Uterus (tissue), 4 donors: ENCODE results near the gene FCER1G. TPM values are rescaled to one million over a fixed set of nuclear protein-coding genes. Genes with fewer than 3 reads are reported as not detected.

Experiments used
- DNase-seq, 2 donors: peaks; one replicate each; pipeline ENCODE4 v3.0.0-alpha.2; 2019 to 2020
- H3K27ac ChIP-seq, 2 donors: fragments of 200-600 bp; sonication (generic); 1 replicate in 1 of 2; 2 replicates in 1 of 2; pipeline ENCODE4 v1.5.1; 2016 to 2018
- H3K27me3 ChIP-seq, 2 donors: fragments of 200-600 bp; sonication (generic); one replicate each; pipeline ENCODE4 v1.5.1; 2018 to 2019; ENCODE audit warnings: control low read depth in 1 of 2
- H3K36me3 ChIP-seq, 2 donors: fragments of 200-600 bp; sonication (generic); one replicate each; pipeline ENCODE4 v1.5.1; 2019; ENCODE audit warnings: control low read depth in 1 of 2
- H3K4me1 ChIP-seq, 2 donors: fragments of 200-600 bp; sonication (generic); one replicate each; pipeline ENCODE4 v1.5.1; 2018 to 2019; ENCODE audit warnings: control low read depth in 1 of 2
- H3K4me3 ChIP-seq, 2 donors: fragments of 200-600 bp; sonication (generic); 1 replicate in 1 of 2; 2 replicates in 1 of 2; pipeline ENCODE4 v1.5.1; 2018 to 2019; ENCODE audit warnings: mild to moderate bottlenecking in 1 of 2
- H3K9me3 ChIP-seq, 2 donors: fragments of 200-600 bp; sonication (generic); one replicate each; pipeline ENCODE4 v1.5.1; 2019; ENCODE audit warnings: control low read depth in 1 of 2
- POLR2A ChIP-seq, 2 donors: fragments of 450-650 bp; IDR thresholded peaks; one replicate each; pipeline ENCODE4 v1.6.1; 2016; ENCODE audit warnings: antibody characterized with exemption in 2 of 2, mild to moderate bottlenecking in 1 of 2, moderate library complexity in 1 of 2
- intact Hi-C: fragments of 100-400 bp; cut with DNase I; formaldehyde crosslinking; loops from one replicate; pipeline ENCODE4 v1.15.1; 2023; ENCODE audit warnings: low total_unique reads
- total RNA-seq, 4 donors: library from RNA; depleted of rRNA in 3 of 4; stranded (reverse); fragments of >200 nt in 3 of 4; gene quantifications; one replicate each; pipeline versions ENCODE4 v1.1.0 to v1.2.4, GENCODE V29; 2014 to 2023
- TF ChIP-seq, protein P1 (sequence below), 4 experiments: fragments of 200-600 bp in 2 of 4; fragments of 450-650 bp in 2 of 4; sonication (generic) in 2 of 4; IDR thresholded peaks; one replicate each; pipeline ENCODE4 v1.5.1; 2016 to 2019; ENCODE audit warnings: antibody characterized with exemption in 4 of 4, mild to moderate bottlenecking in 2 of 4, moderate library complexity in 1 of 4
- donor health status: DM: yes; HTN: yes; CAD: no.

The FCER1G gene
- total RNA-seq, 4 donors from 2014 or later: 1.3 to 39.4 (median 12.6) TPM

DNA sequence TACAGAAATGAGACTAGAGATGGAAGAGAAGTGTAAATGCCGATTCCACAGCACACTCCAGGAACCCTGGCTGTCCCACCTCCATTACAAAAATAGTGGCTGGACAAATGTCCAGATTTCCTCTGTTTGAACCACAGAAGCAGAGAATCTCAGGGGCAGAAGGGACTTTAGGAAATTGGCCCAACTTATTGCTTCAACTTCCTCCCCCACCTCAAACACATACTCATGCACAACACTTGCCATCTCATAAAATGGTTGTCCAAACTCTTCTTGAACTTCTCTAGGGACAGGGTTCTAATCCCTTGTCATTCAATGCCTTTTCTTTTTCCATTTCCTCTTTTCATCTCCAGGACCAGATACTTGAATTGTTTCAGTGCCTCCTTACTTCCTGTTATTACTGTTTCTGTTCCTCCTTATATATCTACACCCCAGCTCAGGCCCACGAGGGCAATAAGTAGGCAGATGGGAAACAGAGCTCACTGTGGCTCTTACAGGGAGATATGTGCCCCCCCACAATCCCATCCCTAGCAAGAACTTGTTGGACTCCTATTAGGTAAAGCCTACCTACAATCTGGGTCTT lies 29.3 kb upstream of the FCER1G start:
- Histone ChIP-seq H3K4me3 (no peak overlapping the region), H3K36me3 (no peaks in the 10 kb centered on the region), H3K27me3 (no peaks in the 10 kb centered on the region), H3K9me3 (no peaks in the 10 kb centered on the region), H3K27ac (peak overlapping the region; percentile 55 to 66), H3K4me1 (no peaks in the 10 kb centered on the region)
- intact Hi-C loops: no loop called here
- no peak for TF ChIP-seq POLR2A (IDR thresholded peaks at IDR 0.05)
- TF ChIP-seq, protein P1, sequence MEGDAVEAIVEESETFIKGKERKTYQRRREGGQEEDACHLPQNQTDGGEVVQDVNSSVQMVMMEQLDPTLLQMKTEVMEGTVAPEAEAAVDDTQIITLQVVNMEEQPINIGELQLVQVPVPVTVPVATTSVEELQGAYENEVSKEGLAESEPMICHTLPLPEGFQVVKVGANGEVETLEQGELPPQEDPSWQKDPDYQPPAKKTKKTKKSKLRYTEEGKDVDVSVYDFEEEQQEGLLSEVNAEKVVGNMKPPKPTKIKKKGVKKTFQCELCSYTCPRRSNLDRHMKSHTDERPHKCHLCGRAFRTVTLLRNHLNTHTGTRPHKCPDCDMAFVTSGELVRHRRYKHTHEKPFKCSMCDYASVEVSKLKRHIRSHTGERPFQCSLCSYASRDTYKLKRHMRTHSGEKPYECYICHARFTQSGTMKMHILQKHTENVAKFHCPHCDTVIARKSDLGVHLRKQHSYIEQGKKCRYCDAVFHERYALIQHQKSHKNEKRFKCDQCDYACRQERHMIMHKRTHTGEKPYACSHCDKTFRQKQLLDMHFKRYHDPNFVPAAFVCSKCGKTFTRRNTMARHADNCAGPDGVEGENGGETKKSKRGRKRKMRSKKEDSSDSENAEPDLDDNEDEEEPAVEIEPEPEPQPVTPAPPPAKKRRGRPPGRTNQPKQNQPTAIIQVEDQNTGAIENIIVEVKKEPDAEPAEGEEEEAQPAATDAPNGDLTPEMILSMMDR (IDR thresholded peaks at IDR 0.05): no peak
- DNase-seq: no peak

DNA sequence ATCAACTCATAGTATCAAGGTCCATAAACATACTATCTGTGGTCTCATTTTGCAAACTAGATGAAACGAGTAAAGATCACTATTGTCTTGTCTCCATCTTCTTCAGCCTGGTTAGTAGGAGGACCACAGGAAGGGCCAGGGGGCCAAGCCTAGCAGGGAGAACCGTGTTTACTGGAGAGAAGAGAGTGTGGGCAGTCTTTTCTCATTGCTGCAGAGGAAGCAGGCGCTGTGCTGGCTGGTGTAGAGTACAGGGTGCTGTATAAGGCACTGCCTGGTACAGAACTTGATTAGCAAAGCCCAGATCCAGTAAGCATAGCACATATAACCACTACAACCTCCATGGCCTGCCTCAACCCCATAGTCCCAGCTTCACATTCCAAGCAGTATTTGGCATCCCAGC lies 27.8 kb upstream of the FCER1G start:
- Histone ChIP-seq H3K4me3 (no peak overlapping the region), H3K27me3 (no peaks in the 10 kb centered on the region), H3K27ac (no peak overlapping the region), H3K4me1 (no peaks in the 10 kb centered on the region), H3K9me3 (no peaks in the 10 kb centered on the region), H3K36me3 (no peaks in the 10 kb centered on the region)
- no peak for DNase-seq
- TF ChIP-seq, protein P1 (IDR thresholded peaks at IDR 0.05): no peak
- no peak for TF ChIP-seq POLR2A (IDR thresholded peaks at IDR 0.05)
- intact Hi-C loops: no loop called here

DNA sequence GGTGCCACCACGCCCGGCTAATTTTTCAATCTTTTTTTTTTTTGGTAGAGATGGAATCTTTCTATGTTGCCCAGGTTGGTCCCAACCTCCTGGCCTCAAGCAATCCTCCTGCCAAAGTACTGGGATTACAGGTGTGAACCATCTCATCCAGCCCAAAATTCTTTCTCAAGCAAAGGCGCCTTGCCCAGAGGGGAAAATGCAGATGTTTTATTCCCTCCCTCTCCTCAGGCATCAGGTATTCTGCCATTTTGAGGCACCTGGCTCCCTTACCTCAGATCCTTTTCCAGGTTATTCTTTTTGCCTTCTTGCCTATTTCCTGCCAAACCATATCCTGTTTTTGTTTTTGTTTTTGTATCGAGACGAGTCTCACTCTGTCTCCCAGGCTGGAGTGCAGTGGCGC lies 26.7 kb upstream of the FCER1G start:
- TF ChIP-seq, protein P1 (IDR thresholded peaks at IDR 0.05): no peak
- intact Hi-C loops: no loop called here
- no peaks in the 10 kb centered on the region for H3K27me3 ChIP-seq
- no peak overlapping the region for H3K4me3 ChIP-seq
- H3K4me1 ChIP-seq: no peaks in the 10 kb centered on the region
- H3K9me3 ChIP-seq: no peaks in the 10 kb centered on the region
- H3K27ac ChIP-seq: no peak overlapping the region
- H3K36me3 ChIP-seq: no peaks in the 10 kb centered on the region
- DNase-seq: no peak

DNA sequence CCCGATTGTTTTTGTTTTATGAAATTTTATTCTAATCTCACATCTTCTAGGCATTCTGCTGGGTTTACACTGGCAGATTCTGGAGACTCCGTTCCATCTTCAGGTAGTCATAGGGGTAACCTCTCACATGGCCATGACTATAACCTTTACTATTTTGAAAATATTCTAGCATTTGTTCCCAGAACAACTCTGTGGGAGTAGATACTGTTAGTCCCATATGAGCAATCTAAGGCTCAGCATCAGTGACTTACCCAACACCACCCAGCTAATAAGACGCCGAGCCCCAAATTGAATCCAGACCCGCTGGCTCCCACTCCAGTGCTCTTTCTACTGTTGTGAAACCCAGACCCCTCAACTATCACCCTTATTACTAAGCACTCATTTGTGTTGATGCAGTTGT lies 26.1 kb upstream of the FCER1G start:
- Histone ChIP-seq H3K36me3 (no peaks in the 10 kb centered on the region), H3K4me3 (no peak overlapping the region), H3K9me3 (no peaks in the 10 kb centered on the region), H3K27ac (no peak overlapping the region), H3K27me3 (no peaks in the 10 kb centered on the region), H3K4me1 (peaks cover 0 to 3% of the 10 kb centered on the region in 2 donors)
- TF ChIP-seq, protein P1 (IDR thresholded peaks at IDR 0.05): no peak
- no peak for TF ChIP-seq POLR2A (IDR thresholded peaks at IDR 0.05)
- intact Hi-C loops: no loop called here
- DNase-seq: no peak

DNA sequence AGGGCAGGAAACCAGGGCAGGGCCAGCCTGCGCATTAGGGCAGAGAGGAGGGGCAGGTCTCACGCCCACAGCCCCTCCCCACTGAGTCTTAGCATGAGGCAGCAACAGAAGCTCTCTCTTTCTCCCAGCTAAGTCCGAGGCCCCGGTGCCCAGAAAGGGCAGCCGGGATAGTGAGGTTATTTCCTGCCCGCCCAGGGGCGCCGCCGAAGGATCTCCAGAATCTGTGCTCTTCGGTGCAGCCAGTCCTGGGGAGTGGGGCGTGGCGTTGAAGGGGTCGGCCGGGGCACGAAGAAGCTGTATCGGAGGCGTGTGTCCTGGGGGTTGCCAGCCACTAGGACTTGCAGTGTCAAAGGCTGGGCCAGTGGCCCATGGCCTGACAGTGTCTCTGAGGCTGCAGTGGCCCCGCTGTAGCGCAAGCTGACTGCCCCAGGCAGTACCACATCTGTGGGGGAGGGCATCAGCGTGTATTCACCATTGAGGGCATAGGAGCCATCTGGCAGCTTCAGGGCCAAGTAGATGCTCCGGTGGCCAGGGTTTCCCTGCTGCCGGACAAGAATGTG lies 24.1 kb upstream of the FCER1G start:
- no peak overlapping the region for H3K4me3 ChIP-seq
- intact Hi-C loops: no loop called here
- H3K9me3 ChIP-seq: no peaks in the 10 kb centered on the region
- H3K27me3 ChIP-seq: no peaks in the 10 kb centered on the region
- TF ChIP-seq, protein P1 (IDR thresholded peaks at IDR 0.05): no peak
- TF ChIP-seq POLR2A (IDR thresholded peaks at IDR 0.05): no peak
- H3K4me1 ChIP-seq: peaks cover 0 to 3% of the 10 kb centered on the region in 2 donors
- no peak overlapping the region for H3K27ac ChIP-seq
- no peaks in the 10 kb centered on the region for H3K36me3 ChIP-seq
- DNase-seq: no peak
